ENCODE data around the gene CCDC179. TPM values are rescaled to one million over a fixed set of nuclear protein-coding genes. Genes with fewer than 3 reads are reported as not detected.

Gene CCDC179
- polyA plus RNA-seq, 2 of the 4 experiments (the other 2 are of a cell fraction): not detected

- ChIA-PET POLR2A (no interaction called here), CTCF (interaction anchor here (0.6 kb wide), 1 partner anchor 620 kb away, joined by 3 read pairs; no protein-coding TSS in a partner anchor)
- Histone ChIP-seq H3K9me3 (no peaks in the 10 kb centered on the region), H3K4me2 (no peak overlapping the region), H3K4me1 (no peaks in the 10 kb centered on the region), H3K27ac (no peak overlapping the region), H3K4me3 (no peak overlapping the region)
- no peak for TF ChIP-seq MAZ (IDR thresholded peaks at IDR 0.05; ENCODE audit: borderline replicate concordance, low read depth, low read length)
- no peak for TF ChIP-seq EHF (CRISPR knock-in tag; IDR thresholded peaks at IDR 0.05)
- TF ChIP-seq SMC3 (IDR thresholded peaks at IDR 0.05): no peak
- TF ChIP-seq MAFK (IDR thresholded peaks at IDR 0.05; ENCODE audit: partially characterized antibody): no peak
- no peak for TF ChIP-seq EHMT2 (IDR thresholded peaks at IDR 0.05; ENCODE audit: low read depth)
- no peak for TF ChIP-seq CEBPB (IDR thresholded peaks at IDR 0.05)
- no peak for TF ChIP-seq ZC3H11A (IDR thresholded peaks at IDR 0.05)
- TF ChIP-seq POLR2AphosphoS2 (conservative IDR thresholded peaks at IDR 0.05; ENCODE audit: low read length): no peak
- TF ChIP-seq RAD21 (conservative IDR thresholded peaks at IDR 0.05 in 1 of 2, IDR thresholded peaks at IDR 0.05 in 1 of 2): no peak
- no peak for TF ChIP-seq HOXA7 (CRISPR knock-in tag; IDR thresholded peaks at IDR 0.05)
- FAIRE-seq: no peak
- DNase-seq (ENCODE audit: low read depth in 1 of 2, low spot score in 1 of 2): no peak
- no peak for ATAC-seq
Measured at GRCh38 chr11:22900764-22901486, 40.7 kb upstream of the CCDC179 start.

- POLR2A ChIA-PET: no interaction called here
- no peak for TF ChIP-seq BHLHE40 (IDR thresholded peaks at IDR 0.05; ENCODE audit: low read depth, low read length)
- TF ChIP-seq HDAC2 (IDR thresholded peaks at IDR 0.05): no peak
- TF ChIP-seq FOSB (CRISPR knock-in tag; IDR thresholded peaks at IDR 0.05): no peak
- no peak for TF ChIP-seq TP53 (CRISPR knock-in tag; IDR thresholded peaks at IDR 0.05)
- TF ChIP-seq NPAS2 (CRISPR knock-in tag; IDR thresholded peaks at IDR 0.05; ENCODE audit: borderline replicate concordance): no peak
- TF ChIP-seq ESRRA (IDR thresholded peaks at IDR 0.05; ENCODE audit: borderline replicate concordance, low read length): no peak
- TF ChIP-seq HOXB13 (CRISPR knock-in tag; IDR thresholded peaks at IDR 0.05; ENCODE audit: low read depth): no peak
- TF ChIP-seq EHF (CRISPR knock-in tag; IDR thresholded peaks at IDR 0.05): no peak
- TF ChIP-seq ELK1 (IDR thresholded peaks at IDR 0.05; ENCODE audit: low read depth, low read length): no peak
- TF ChIP-seq POLR2A (IDR thresholded peaks at IDR 0.05; ENCODE audit: low read length): no peak
- TF ChIP-seq JUN (IDR thresholded peaks at IDR 0.05): no peak
- TF ChIP-seq REST (IDR thresholded peaks at IDR 0.05): no peak
- no peak for TF ChIP-seq CBX8 (IDR thresholded peaks at IDR 0.05)
- no peak for TF ChIP-seq CHD4 (IDR thresholded peaks at IDR 0.05; ENCODE audit: borderline replicate concordance)
- TF ChIP-seq ATOH8 (CRISPR knock-in tag; IDR thresholded peaks at IDR 0.05; ENCODE audit: low read depth): no peak
- TF ChIP-seq HMGXB4 (CRISPR knock-in tag; IDR thresholded peaks at IDR 0.05; ENCODE audit: borderline replicate concordance): no peak
- TF ChIP-seq SMC3 (IDR thresholded peaks at IDR 0.05): no peak
- TF ChIP-seq HOXB5 (CRISPR knock-in tag; IDR thresholded peaks at IDR 0.05): no peak
- TF ChIP-seq HES2 (IDR thresholded peaks at IDR 0.05): no peak
- no peak for TF ChIP-seq MYC (IDR thresholded peaks at IDR 0.05; ENCODE audit: borderline replicate concordance, low read length)
- Histone ChIP-seq H3K27ac (no peak overlapping the region), H3K4me3 (no peak overlapping the region), H3K4me2 (no peak overlapping the region), H3K4me1 (no peaks in the 10 kb centered on the region), H3K9me3 (no peaks in the 10 kb centered on the region)
- DNase-seq (ENCODE audit: low read depth in 1 of 2, low spot score in 1 of 2) (no peak), FAIRE-seq (no peak), ATAC-seq (no peak)
- WGBS (ENCODE audit: missing lambda C conversion rate): 20% methylated on average over 5 of the region's 5 CpGs
- CTCF ChIA-PET: interaction anchor here (0.9 kb wide), 1 partner anchor 22 kb away, joined by 3 read pairs; no protein-coding TSS in a partner anchor
Measured at GRCh38 chr11:22898036-22898435, 37.8 kb upstream of the CCDC179 start.

Data from A549 (cell line).